Posterior vena cava (tissue), 2 donors: ENCODE data around the gene FAM117A. TPM values are rescaled to one million over a fixed set of nuclear protein-coding genes. Genes with fewer than 3 reads are reported as not detected.

Experiments used
- DNase-seq: peaks from one replicate; pipeline ENCODE4 v3.0.0-alpha.2; 2020; ENCODE audit warnings: low spot score
- intact Hi-C, 2 donors: fragments of 100-400 bp; cut with DNase I; formaldehyde crosslinking; loops; one replicate each; pipeline versions ENCODE4 v1.14.1 to v1.14.2; 2022 to 2023
- total RNA-seq, 2 donors: library from RNA; stranded (reverse); fragmentation: NEBNext Ultra II Directional; extraction: Animal tissue kit (Norgen Biotek cat#: 25700); gene quantifications; one replicate each; pipeline ENCODE4 v1.2.1, GENCODE V29; 2021
- donor health status: DM: yes; HTN: yes; CAD: no.
- donor health status: DM: yes; HTN: yes; CAD: no.

The FAM117A gene
- total RNA-seq, 2 donors from 2014 or later, result 6.5 to 11.1 TPM

DNA sequence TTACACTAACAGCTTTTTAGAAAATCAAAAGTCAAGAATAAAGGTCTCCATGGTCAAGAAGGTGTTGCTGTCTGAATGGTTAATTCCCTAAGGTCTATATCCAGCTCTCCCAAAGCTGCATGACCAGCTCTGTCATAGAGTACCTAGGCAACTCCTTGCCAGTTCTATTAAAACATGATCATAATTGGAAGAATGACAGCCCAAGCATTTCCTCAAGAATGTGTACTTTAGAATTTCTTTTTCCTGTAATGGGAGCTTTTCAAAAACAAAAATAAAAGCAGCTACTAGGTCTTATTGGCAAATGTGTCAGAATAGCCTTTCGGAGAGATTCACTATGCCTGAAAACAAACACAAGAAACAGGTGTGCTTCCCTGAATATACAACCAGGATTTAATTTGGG lies 93.9 kb downstream of the FAM117A start:
- no peak for DNase-seq
- intact Hi-C loops, result loop anchor here in 1 of 2 donors (10.0 kb wide), 1 partner anchor 55 kb away; no protein-coding TSS in a partner anchor

DNA sequence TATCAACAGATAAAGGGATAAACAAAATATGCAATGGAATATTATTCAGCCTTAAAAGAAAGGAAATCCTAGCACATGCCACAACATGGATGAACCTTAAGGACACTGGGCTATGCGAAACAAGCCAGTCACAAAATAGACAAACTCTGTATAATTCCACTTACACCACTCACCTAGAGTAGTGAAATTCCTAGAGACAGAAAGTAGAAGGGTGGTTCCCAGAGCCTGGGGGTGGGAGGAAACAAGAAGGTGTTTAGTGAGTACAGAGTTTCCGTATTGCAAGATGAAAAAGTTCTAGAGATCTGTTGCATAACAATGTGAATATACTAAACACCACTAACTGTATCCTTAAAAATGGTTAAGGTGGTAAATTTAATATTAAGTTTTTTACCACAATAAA lies 96.1 kb downstream of the FAM117A start:
- intact Hi-C loops, result no loop called here
- no peak for DNase-seq

DNA sequence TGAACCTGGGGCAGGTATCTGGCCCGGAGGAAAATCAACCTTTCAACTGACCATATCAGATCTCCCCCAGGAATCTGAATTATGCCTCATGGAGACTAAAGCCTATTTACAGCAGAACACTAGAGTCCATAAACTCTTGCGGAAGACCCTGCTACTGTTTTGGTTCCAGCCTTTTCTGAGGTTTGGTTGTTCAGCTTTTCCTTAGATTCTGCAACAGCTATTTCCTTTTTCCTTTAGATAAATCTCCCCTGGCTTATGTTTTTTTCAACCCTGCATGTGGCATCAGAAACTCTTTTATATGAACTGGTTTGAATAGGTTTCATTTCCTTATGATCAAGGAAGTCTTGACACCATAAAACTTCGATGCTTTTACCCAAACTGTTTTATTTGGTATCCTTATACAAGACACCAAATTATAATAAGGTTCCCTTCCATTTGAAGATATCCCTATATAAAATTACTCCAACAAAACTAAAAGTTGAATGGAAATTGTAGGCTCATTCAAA lies 99.2 kb downstream of the FAM117A start:
- intact Hi-C loops, result no loop called here
- DNase-seq, result no peak

Other genes with a start within 250 kb of the FAM117A start
- 10 to 100 TPM; 34.8 to 57.1 TPM for gene NXPH3, start 188.3 kb downstream of the FAM117A start, total RNA-seq
- gene SPOP, start 86.0 kb downstream of the FAM117A start, total RNA-seq, result 100 to 1,000 TPM; 117 to 130 TPM
- 10 to 100 TPM; 28.1 to 33.3 TPM for gene SLC35B1, start 56.2 kb downstream of the FAM117A start, total RNA-seq
- 10 to 100 TPM; 50.2 to 58.1 TPM for gene KAT7, start 24.6 kb upstream of the FAM117A start, total RNA-seq
- not detected for gene TAC4, start 83.9 kb upstream of the FAM117A start, total RNA-seq
- gene DLX4, start 205.1 kb upstream of the FAM117A start, total RNA-seq, result under 1 TPM in 1 of 2 donors, not detected in 1; 0.19 TPM
- under 1 TPM in 1 of 2 donors, not detected in 1; 0.23 TPM for gene DLX3, start 231.1 kb upstream of the FAM117A start, total RNA-seq